Upper lobe of left lung (tissue), 6 donors: Measurements from ENCODE around the gene CCDC106. TPM values are rescaled to one million over a fixed set of nuclear protein-coding genes. Genes with fewer than 3 reads are reported as not detected.

Experiments
- ATAC-seq, 2 donors: fragments of 200-7000 bp; cut with Tn5 transposase; one replicate each; pipeline ENCODE4 v1.9.1; 2022; ENCODE audit warnings: mild to moderate bottlenecking in 2 of 2, moderate library complexity in 2 of 2; ENCODE audit not compliant: low FRiP score in 2 of 2
- DNase-seq, 2 donors: peaks; one replicate each; pipeline ENCODE4 v3.0.0-alpha.2; 2019 to 2020
- H3K27ac ChIP-seq, 4 donors: fragments of 200-600 bp; sonication (generic); one replicate each; pipeline ENCODE4 v1.5.1; 2016 to 2019
- H3K27me3 ChIP-seq, 4 donors: fragments of 200-600 bp; sonication (generic); one replicate each; pipeline ENCODE4 v1.5.1; 2017 to 2019
- H3K36me3 ChIP-seq, 4 donors: fragments of 200-600 bp; sonication (generic); one replicate each; pipeline ENCODE4 v1.5.1; 2016 to 2019
- H3K4me1 ChIP-seq, 4 donors: fragments of 200-600 bp; sonication (generic); one replicate each; pipeline ENCODE4 v1.5.1; 2018 to 2019
- H3K4me3 ChIP-seq, 4 donors: fragments of 200-600 bp; sonication (generic); one replicate each; pipeline ENCODE4 v1.5.1; 2017 to 2019; ENCODE audit warnings: mild to moderate bottlenecking in 2 of 4, moderate library complexity in 1 of 4
- H3K9me3 ChIP-seq, 4 donors: fragments of 200-600 bp; sonication (generic); one replicate each; pipeline ENCODE4 v1.5.1; 2018 to 2019
- CTCF ChIP-seq, 6 experiments: fragments of 450-650 bp in 4 of 6; fragments of 200-600 bp in 2 of 6; sonication (generic) in 2 of 6; IDR thresholded peaks; one replicate each; pipeline ENCODE4 v1.5.1; 2016 to 2019; ENCODE audit warnings: antibody characterized with exemption in 6 of 6
- EP300 ChIP-seq, 4 donors: sonication (generic); formaldehyde crosslinking; IDR thresholded peaks; one replicate each; pipeline ENCODE4 v1.5.1; 2017; ENCODE audit warnings: antibody characterized with exemption in 4 of 4, control low read depth in 2 of 4
- POLR2A ChIP-seq, 4 donors: fragments of 450-650 bp; IDR thresholded peaks; one replicate each; pipeline ENCODE4 v1.5.1; 2016 to 2017; ENCODE audit warnings: antibody characterized with exemption in 4 of 4, mild to moderate bottlenecking in 2 of 4
- POLR2AphosphoS5 ChIP-seq, 2 donors: sonication (generic); formaldehyde crosslinking; IDR thresholded peaks; one replicate each; pipeline ENCODE4 v1.5.1; 2017; ENCODE audit warnings: antibody characterized with exemption in 2 of 2
- WGBS, 2 donors: methylation state at CpG; one replicate each; pipeline ENCODE4 v1.1.5; 2017 to 2018; 5-methylcytosine and 5-hydroxymethylcytosine counted together
- total RNA-seq, 6 donors: library from RNA; depleted of rRNA in 4 of 6; stranded (reverse); fragments of >200 nt in 4 of 6; gene quantifications; one replicate each; pipeline versions ENCODE4 v1.1.0 to v1.2.1, GENCODE V29; 2016 to 2021
- donor health status: DM: no; HTN: no; CAD: no; lungs with moderate emphysema.
- donor health status: DM: no; HTN: yes; CAD: no; lungs with severe emphysema.

Gene CCDC106
- total RNA-seq, 6 donors from 2014 or later = 15.3 to 44.0 (median 17.1) TPM

- H3K9me3 ChIP-seq = no peaks in the 10 kb centered on the region
- no peak for TF ChIP-seq EP300 (IDR thresholded peaks at IDR 0.05)
- no peak for TF ChIP-seq CTCF (IDR thresholded peaks at IDR 0.05)
- no peak for TF ChIP-seq POLR2AphosphoS5 (IDR thresholded peaks at IDR 0.05)
- no peak for TF ChIP-seq POLR2A (IDR thresholded peaks at IDR 0.05)
- 86 to 88% methylated on average over 11 of the region's 11 CpGs for WGBS, 2 donors
These were observed 21.7 kb upstream of the CCDC106 start for GRCh38 chr19:55626350-55626749.

GRCh38 chr19:55632463-55632834 is 15.6 kb upstream of the CCDC106 start:
- 26 to 30% methylated on average over 3 of the region's 3 CpGs for WGBS, 2 donors
- H3K27ac ChIP-seq = peak overlapping the region in 1 of 4 donors; percentile 48
- peak; percentile 87 to 91 for ATAC-seq

More at GRCh38 chr19:55626350-55626749, 21.7 kb upstream of the CCDC106 start:
- Histone ChIP-seq H3K4me3 (no peak overlapping the region), H3K27ac (no peak overlapping the region), H3K27me3 (no peaks in the 10 kb centered on the region), H3K4me1 (peaks cover 7 to 19% (median 11%) of the 10 kb centered on the region in 4 donors), H3K36me3 (peaks cover 0 to 12% (median 4%) of the 10 kb centered on the region in 4 donors)
- no peak for DNase-seq
- ATAC-seq = no peak

GRCh38 chr19:55633861-55634260 is 14.2 kb upstream of the CCDC106 start:
- Histone ChIP-seq H3K9me3 (no peaks in the 10 kb centered on the region), H3K36me3 (peaks cover 0 to 4% (median 2%) of the 10 kb centered on the region in 4 donors), H3K27ac (peak overlapping the region in 1 of 4 donors; percentile 100), H3K27me3 (no peaks in the 10 kb centered on the region), H3K4me1 (peaks cover 33 to 51% (median 34%) of the 10 kb centered on the region in 4 donors), H3K4me3 (no peak overlapping the region)
- ATAC-seq (no peak), DNase-seq (no peak)
- TF ChIP-seq POLR2AphosphoS5 (IDR thresholded peaks at IDR 0.05) (no peak), EP300 (IDR thresholded peaks at IDR 0.05) (no peak), POLR2A (IDR thresholded peaks at IDR 0.05) (no peak), CTCF (IDR thresholded peaks at IDR 0.05) (no peak)
- WGBS, 2 donors = 71 to 92% methylated on average over 8 of the region's 8 CpGs

More at GRCh38 chr19:55632463-55632834, 15.6 kb upstream of the CCDC106 start:
- Histone ChIP-seq H3K36me3 (no peaks in the 10 kb centered on the region), H3K4me1 (peaks cover 23 to 39% (median 31%) of the 10 kb centered on the region in 4 donors), H3K9me3 (no peaks in the 10 kb centered on the region), H3K27me3 (no peaks in the 10 kb centered on the region), H3K4me3 (no peak overlapping the region)
- TF ChIP-seq EP300 (IDR thresholded peaks at IDR 0.05) = no peak
- TF ChIP-seq POLR2A (IDR thresholded peaks at IDR 0.05) = no peak
- peak; percentile 84 to 94 (median 90) for TF ChIP-seq CTCF (IDR thresholded peaks at IDR 0.05)
- TF ChIP-seq POLR2AphosphoS5 (IDR thresholded peaks at IDR 0.05) = peak in 1 of 2 donors; percentile 7
- peak in 1 of 2 donors; percentile 92 for DNase-seq

- peaks cover 47 to 66% (median 49%) of the 10 kb centered on the region in 4 donors for H3K4me1 ChIP-seq
These were observed 12.7 kb upstream of the CCDC106 start for GRCh38 chr19:55635334-55635717.

More at GRCh38 chr19:55635334-55635717, 12.7 kb upstream of the CCDC106 start:
- WGBS, 2 donors = 6 to 7% methylated on average over 9 of the region's 9 CpGs
- DNase-seq = no peak
- Histone ChIP-seq H3K9me3 (no peaks in the 10 kb centered on the region), H3K4me3 (peak overlapping the region; percentile 68 to 98 (median 82)), H3K27me3 (no peaks in the 10 kb centered on the region), H3K36me3 (peaks cover 0 to 4% (median 2%) of the 10 kb centered on the region in 4 donors), H3K27ac (peak overlapping the region; percentile 92 to 100 (median 97))
- no peak for TF ChIP-seq POLR2AphosphoS5 (IDR thresholded peaks at IDR 0.05)
- TF ChIP-seq EP300 (IDR thresholded peaks at IDR 0.05) = no peak
- TF ChIP-seq POLR2A (IDR thresholded peaks at IDR 0.05) = no peak
- peak in 1 of 6 experiments; percentile 4 for TF ChIP-seq CTCF (IDR thresholded peaks at IDR 0.05)
- no peak for ATAC-seq
